ENCODE measurements around the gene NCAN.

NCAN gene

GRCh38 chr19:19193926-19194325, 17.8 kb upstream of the NCAN start:
- Histone ChIP-seq H3K4me3 (ENCODE audit: insufficient read depth, low read depth, low read length, poor library complexity, severe bottlenecking) (no peak overlapping the region), H3K36me3 (ENCODE audit: control insufficient read depth, insufficient read depth, low read length) (peaks cover 19% of the 10 kb centered on the region), H3K27ac (ENCODE audit: insufficient read depth, low read length, poor library complexity, severe bottlenecking) (no peak overlapping the region), H3K4me1 (ENCODE audit: control insufficient read depth, insufficient read depth, low read length, poor library complexity, severe bottlenecking) (peaks cover 14% of the 10 kb centered on the region), H3K27me3 (replicated peaks; ENCODE audit: control insufficient read depth, insufficient read depth, low read length, poor library complexity, severe bottlenecking) (no peaks in the 10 kb centered on the region), H3K9me3 (ENCODE audit: control insufficient read depth, low read length) (no peaks in the 10 kb centered on the region)
- no peak for DNase-seq

- H3K9me3 ChIP-seq (ENCODE audit: control insufficient read depth, low read length): no peaks in the 10 kb centered on the region
- H3K27me3 ChIP-seq (replicated peaks; ENCODE audit: control insufficient read depth, insufficient read depth, low read length, poor library complexity, severe bottlenecking): no peaks in the 10 kb centered on the region
- H3K4me3 ChIP-seq (ENCODE audit: insufficient read depth, low read depth, low read length, poor library complexity, severe bottlenecking): peak overlapping the region; percentile 80
- DNase-seq: no peak
- H3K4me1 ChIP-seq (ENCODE audit: control insufficient read depth, insufficient read depth, low read length, poor library complexity, severe bottlenecking): peaks cover 11% of the 10 kb centered on the region
- peaks cover 15% of the 10 kb centered on the region for H3K36me3 ChIP-seq (ENCODE audit: control insufficient read depth, insufficient read depth, low read length)
- H3K27ac ChIP-seq (ENCODE audit: insufficient read depth, low read length, poor library complexity, severe bottlenecking): peak overlapping the region; percentile 66
Observed at GRCh38 chr19:19201697-19202630, 9.8 kb upstream of the NCAN start.

GRCh38 chr19:19202707-19203011, 9.1 kb upstream of the NCAN start:
- Histone ChIP-seq H3K9me3 (ENCODE audit: control insufficient read depth, low read length) (no peaks in the 10 kb centered on the region), H3K4me1 (ENCODE audit: control insufficient read depth, insufficient read depth, low read length, poor library complexity, severe bottlenecking) (peaks cover 18% of the 10 kb centered on the region), H3K27me3 (replicated peaks; ENCODE audit: control insufficient read depth, insufficient read depth, low read length, poor library complexity, severe bottlenecking) (no peaks in the 10 kb centered on the region), H3K4me3 (ENCODE audit: insufficient read depth, low read depth, low read length, poor library complexity, severe bottlenecking) (peak overlapping the region; percentile 80), H3K36me3 (ENCODE audit: control insufficient read depth, insufficient read depth, low read length) (peaks cover 10% of the 10 kb centered on the region), H3K27ac (ENCODE audit: insufficient read depth, low read length, poor library complexity, severe bottlenecking) (peak overlapping the region; percentile 66)
- DNase-seq: no peak

GRCh38 chr19:19203012-19203856, 8.5 kb upstream of the NCAN start, which contains the start of gene NR2C2AP:
TSS of gene NR2C2AP (minus strand) at chr19:19203414. CDS start at chr19:19203060, 354 bp downstream.
- Histone ChIP-seq H3K4me3 (ENCODE audit: insufficient read depth, low read depth, low read length, poor library complexity, severe bottlenecking) (peak within 1 kb of the TSS; percentile 80), H3K27me3 (replicated peaks; ENCODE audit: control insufficient read depth, insufficient read depth, low read length, poor library complexity, severe bottlenecking) (no peaks in the 10 kb centered on the region), H3K36me3 (ENCODE audit: control insufficient read depth, insufficient read depth, low read length) (peaks cover 10% of the 10 kb centered on the region), H3K9me3 (ENCODE audit: control insufficient read depth, low read length) (no peaks in the 10 kb centered on the region), H3K27ac (ENCODE audit: insufficient read depth, low read length, poor library complexity, severe bottlenecking) (peak within 1 kb of the TSS; percentile 66), H3K4me1 (ENCODE audit: control insufficient read depth, insufficient read depth, low read length, poor library complexity, severe bottlenecking) (peaks cover 22% of the 10 kb centered on the region)
- DNase-seq: peak; percentile 83 to 87 (median 86)

- Histone ChIP-seq H3K9me3 (ENCODE audit: control insufficient read depth, low read length) (no peaks in the 10 kb centered on the region), H3K4me1 (ENCODE audit: control insufficient read depth, insufficient read depth, low read length, poor library complexity, severe bottlenecking) (peaks cover 22% of the 10 kb centered on the region), H3K4me3 (ENCODE audit: insufficient read depth, low read depth, low read length, poor library complexity, severe bottlenecking) (no peak overlapping the region), H3K27me3 (replicated peaks; ENCODE audit: control insufficient read depth, insufficient read depth, low read length, poor library complexity, severe bottlenecking) (no peaks in the 10 kb centered on the region), H3K36me3 (ENCODE audit: control insufficient read depth, insufficient read depth, low read length) (peaks cover under 1% of the 10 kb centered on the region), H3K27ac (ENCODE audit: insufficient read depth, low read length, poor library complexity, severe bottlenecking) (no peak overlapping the region)
- no peak for DNase-seq
Observed at GRCh38 chr19:19204181-19204580, 7.6 kb upstream of the NCAN start.

GRCh38 chr19:19205416-19206410, 6.0 kb upstream of the NCAN start:
- Histone ChIP-seq H3K9me3 (ENCODE audit: control insufficient read depth, low read length) (no peaks in the 10 kb centered on the region), H3K27ac (ENCODE audit: insufficient read depth, low read length, poor library complexity, severe bottlenecking) (no peak overlapping the region), H3K4me1 (ENCODE audit: control insufficient read depth, insufficient read depth, low read length, poor library complexity, severe bottlenecking) (peaks cover 22% of the 10 kb centered on the region), H3K27me3 (replicated peaks; ENCODE audit: control insufficient read depth, insufficient read depth, low read length, poor library complexity, severe bottlenecking) (no peaks in the 10 kb centered on the region), H3K36me3 (ENCODE audit: control insufficient read depth, insufficient read depth, low read length) (no peaks in the 10 kb centered on the region), H3K4me3 (ENCODE audit: insufficient read depth, low read depth, low read length, poor library complexity, severe bottlenecking) (no peak overlapping the region)
- no peak for DNase-seq

GRCh38 chr19:19206938-19207337, 4.8 kb upstream of the NCAN start:
- H3K4me3 ChIP-seq (ENCODE audit: insufficient read depth, low read depth, low read length, poor library complexity, severe bottlenecking): no peak overlapping the region

GRCh38 chr19:19207637-19208572, 3.9 kb upstream of the NCAN start:
- Histone ChIP-seq H3K27ac (ENCODE audit: insufficient read depth, low read length, poor library complexity, severe bottlenecking) (no peak overlapping the region), H3K4me3 (ENCODE audit: insufficient read depth, low read depth, low read length, poor library complexity, severe bottlenecking) (no peak overlapping the region), H3K27me3 (replicated peaks; ENCODE audit: control insufficient read depth, insufficient read depth, low read length, poor library complexity, severe bottlenecking) (peaks cover 15% of the 10 kb centered on the region), H3K36me3 (ENCODE audit: control insufficient read depth, insufficient read depth, low read length) (no peaks in the 10 kb centered on the region), H3K9me3 (ENCODE audit: control insufficient read depth, low read length) (no peaks in the 10 kb centered on the region), H3K4me1 (ENCODE audit: control insufficient read depth, insufficient read depth, low read length, poor library complexity, severe bottlenecking) (peaks cover 14% of the 10 kb centered on the region)
- no peak for DNase-seq

More at GRCh38 chr19:19206938-19207337, 4.8 kb upstream of the NCAN start:
- DNase-seq: no peak
- no peaks in the 10 kb centered on the region for H3K36me3 ChIP-seq (ENCODE audit: control insufficient read depth, insufficient read depth, low read length)
- no peaks in the 10 kb centered on the region for H3K9me3 ChIP-seq (ENCODE audit: control insufficient read depth, low read length)
- H3K4me1 ChIP-seq (ENCODE audit: control insufficient read depth, insufficient read depth, low read length, poor library complexity, severe bottlenecking): peaks cover 22% of the 10 kb centered on the region
- H3K27me3 ChIP-seq (replicated peaks; ENCODE audit: control insufficient read depth, insufficient read depth, low read length, poor library complexity, severe bottlenecking): peaks cover 6% of the 10 kb centered on the region
- H3K27ac ChIP-seq (ENCODE audit: insufficient read depth, low read length, poor library complexity, severe bottlenecking): no peak overlapping the region
